NCI-H1417 (cell line): ENCODE measurements around the gene SMIM11.
"Not testable (repeated sequence)": the region's sequence is repeated elsewhere in the genome, so short reads cannot be mapped to it uniquely, and the experiment has no call there.

Source experiments
- DNase-seq, 3 experiments: peaks; one replicate each; lab custom pipeline; 2025; lab: John Stamatoyannopoulos, UW

Gene SMIM11

DNA sequence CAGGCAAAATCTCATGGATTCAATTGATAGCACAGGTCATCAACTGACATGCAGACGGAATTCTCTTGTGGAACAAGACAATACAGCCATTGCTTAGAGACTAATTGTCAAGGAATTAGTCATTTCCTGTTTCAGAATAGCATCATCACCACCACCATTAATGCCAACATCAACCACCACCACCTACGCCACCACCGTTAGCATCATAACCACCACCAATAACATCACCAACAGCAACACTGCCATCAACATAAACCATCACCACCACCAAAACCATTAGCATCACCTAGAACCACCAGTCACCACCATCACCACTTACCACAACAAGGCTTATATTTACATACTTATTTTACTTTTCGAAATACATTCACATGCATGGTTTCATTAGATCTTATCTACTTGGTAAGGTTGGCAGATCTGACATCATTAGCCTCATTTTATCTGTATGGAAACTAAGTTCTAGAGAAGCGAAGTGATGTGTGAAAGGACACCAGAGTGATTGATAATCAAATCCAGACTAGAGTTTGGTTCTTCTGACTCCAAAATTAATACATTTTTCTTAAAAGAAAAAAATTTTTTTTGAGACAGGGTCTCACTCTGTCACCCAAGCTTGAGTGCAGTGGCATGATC lies 42.3 kb downstream of the SMIM11 start:
- DNase-seq: not testable (repeated sequence)

DNA sequence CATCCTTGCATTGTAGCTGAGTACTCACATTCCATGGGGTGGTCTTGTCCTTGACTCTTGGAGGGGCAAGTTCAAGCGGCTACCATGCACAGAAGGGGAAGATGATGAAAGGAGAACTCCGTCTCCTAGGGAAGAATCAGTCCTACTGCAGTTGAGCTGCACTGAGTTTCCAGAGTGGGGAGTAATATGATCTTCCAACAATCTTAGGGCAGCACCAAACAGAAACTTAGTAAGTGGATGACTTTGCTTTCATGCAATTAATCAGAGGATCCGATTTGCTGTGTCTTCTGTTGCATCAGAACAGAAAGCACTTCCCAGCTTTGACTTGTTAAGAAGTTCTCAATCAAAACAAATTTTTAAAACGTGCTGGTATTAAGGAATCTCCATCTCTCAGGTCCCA lies 48.5 kb downstream of the SMIM11 start, which contains the start of gene SMIM34:
SMIM34 (minus strand) TSS at position 147 of the 400 bp plus-strand sequence; CDS start at position 35, 112 bp downstream.
- DNase-seq: not testable (repeated sequence)

DNA sequence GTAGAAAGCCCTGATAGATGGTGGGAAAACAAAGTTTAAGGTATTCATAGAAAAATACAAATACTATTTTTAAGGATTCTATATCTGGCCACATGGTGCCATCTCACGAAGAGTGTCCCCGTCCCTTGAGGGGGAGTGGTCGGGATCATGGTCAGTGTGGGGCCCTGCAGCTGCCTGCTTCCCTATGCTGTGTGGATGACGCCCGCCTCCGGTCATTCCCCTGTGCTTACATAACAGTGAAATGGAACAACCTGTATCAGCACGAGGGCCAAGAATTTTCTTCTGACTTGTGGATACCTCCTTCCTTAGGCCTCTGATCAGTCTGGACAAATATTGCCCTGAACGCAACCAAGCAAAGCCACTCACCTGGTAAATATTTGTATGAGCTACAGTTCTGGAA lies 52.0 kb downstream of the SMIM11 start:
- DNase-seq: not testable (repeated sequence)

DNA sequence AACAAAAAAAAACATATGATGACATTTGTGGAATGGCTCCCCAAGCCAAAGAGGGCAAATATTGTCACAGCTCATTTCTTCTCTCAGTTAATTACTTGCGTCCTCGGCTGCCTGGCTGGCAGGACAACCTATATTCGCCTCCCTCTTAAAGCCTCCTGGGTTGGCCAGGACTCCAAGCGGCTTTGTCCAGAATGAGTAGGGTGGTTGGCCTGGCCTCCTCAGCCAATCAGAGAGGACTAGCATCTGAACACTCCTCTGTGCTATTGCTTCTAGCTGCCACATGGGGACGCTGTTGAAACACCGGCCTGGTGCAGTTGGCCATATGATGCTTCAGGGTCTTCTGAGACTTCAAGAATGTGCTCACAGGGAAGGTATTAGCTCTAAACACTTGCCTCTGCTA lies 53.1 kb downstream of the SMIM11 start:
- DNase-seq: not testable (repeated sequence)

DNA sequence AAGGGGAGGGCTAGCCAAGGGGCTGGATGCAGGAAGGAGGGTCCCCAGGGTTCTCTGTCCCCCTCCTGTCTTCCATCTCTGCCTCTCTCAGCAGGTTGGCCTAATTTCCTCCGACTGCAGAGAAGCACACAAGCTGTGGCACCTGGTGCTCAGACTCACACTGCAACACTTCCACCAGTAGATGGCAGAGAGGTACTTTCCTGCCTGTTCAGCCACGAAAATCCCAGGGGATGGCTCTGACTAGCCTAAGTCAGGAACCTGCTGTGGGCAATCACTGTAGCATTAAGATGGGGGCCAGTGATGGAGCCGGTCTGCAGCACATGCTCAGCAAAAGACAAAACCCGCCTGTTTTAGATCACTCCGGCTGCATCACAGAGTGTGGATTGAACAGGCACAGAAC lies 54.4 kb downstream of the SMIM11 start:
- not testable (repeated sequence) for DNase-seq
